ENCODE data around the gene CT55.
"Not testable (repeated sequence)": the region's sequence is repeated elsewhere in the genome, so short reads cannot be mapped to it uniquely, and the experiment has no call there.

Gene CT55

GRCh38 chrX:135170877-135171519, at the start of gene CT55:
TSS of gene CT55 (minus strand) at chrX:135171398. CDS start at chrX:135171171, 227 bp downstream.
- DNase-seq (ENCODE audit: low read depth, low spot score) = no peak

- no peak for DNase-seq (ENCODE audit: low read depth, low spot score)
Observed at GRCh38 chrX:135213200-135213844, 42.1 kb upstream of the CT55 start.

- DNase-seq (ENCODE audit: low read depth, low spot score) = not testable (repeated sequence)
Observed at GRCh38 chrX:135206427-135206826, 35.2 kb upstream of the CT55 start.

GRCh38 chrX:135200297-135200696, 29.1 kb upstream of the CT55 start:
- no peak for DNase-seq (ENCODE audit: low read depth, low spot score)

GRCh38 chrX:135194684-135195083, 23.5 kb upstream of the CT55 start:
- DNase-seq (ENCODE audit: low read depth, low spot score) = no peak

- DNase-seq (ENCODE audit: low read depth, low spot score) = no peak
Observed at GRCh38 chrX:135193740-135194139, 22.5 kb upstream of the CT55 start.

GRCh38 chrX:135191838-135192237, 20.6 kb upstream of the CT55 start:
- DNase-seq (ENCODE audit: low read depth, low spot score) = no peak

- no peak for DNase-seq (ENCODE audit: low read depth, low spot score)
Observed at GRCh38 chrX:135185795-135186443, 14.7 kb upstream of the CT55 start.

- DNase-seq (ENCODE audit: low read depth, low spot score) = no peak
Observed at GRCh38 chrX:135178636-135179035, 7.4 kb upstream of the CT55 start.

GRCh38 chrX:135170468-135170867, 730 bp downstream of the CT55 start:
- no peak for DNase-seq (ENCODE audit: low read depth, low spot score)

GRCh38 chrX:135169534-135169933, 1.7 kb downstream of the CT55 start:
- DNase-seq (ENCODE audit: low read depth, low spot score) = not testable (repeated sequence)

GRCh38 chrX:135168486-135168885, 2.7 kb downstream of the CT55 start:
- no peak for DNase-seq (ENCODE audit: low read depth, low spot score)

- DNase-seq (ENCODE audit: low read depth, low spot score) = not testable (repeated sequence)
Observed at GRCh38 chrX:135154688-135155087, 16.5 kb downstream of the CT55 start.

- DNase-seq (ENCODE audit: low read depth, low spot score) = not testable (repeated sequence)
Observed at GRCh38 chrX:135126145-135126544, 45.1 kb downstream of the CT55 start.

- not testable (repeated sequence) for DNase-seq (ENCODE audit: low read depth, low spot score)
Observed at GRCh38 chrX:135120056-135120576, 51.1 kb downstream of the CT55 start, which contains the start of gene ETDB. TSS of gene ETDB (minus strand) at chrX:135120526. CDS start at chrX:135119261, 1,265 bp downstream.

- DNase-seq (ENCODE audit: low read depth, low spot score) = not testable (repeated sequence)
Observed at GRCh38 chrX:135116064-135116463, 55.1 kb downstream of the CT55 start.

- DNase-seq (ENCODE audit: low read depth, low spot score) = no peak
Observed at GRCh38 chrX:135114392-135114791, 56.8 kb downstream of the CT55 start.

- no peak for DNase-seq (ENCODE audit: low read depth, low spot score)
Observed at GRCh38 chrX:135112743-135113142, 58.5 kb downstream of the CT55 start.

- no peak for DNase-seq (ENCODE audit: low read depth, low spot score)
Observed at GRCh38 chrX:135112096-135112729, 59.0 kb downstream of the CT55 start.

- no peak for DNase-seq (ENCODE audit: low read depth, low spot score)
Observed at GRCh38 chrX:135109554-135109953, 61.6 kb downstream of the CT55 start.
